Cardiac fibroblast (primary cell): ENCODE results near the gene PHACTR3.

ENCODE experiments used
- DNase-seq, 2 donors: peaks; one replicate each; pipeline versions ENCODE4 v3.0.0 to v3.0.0-alpha.2; 2010; ENCODE audit warnings: low read depth in 2 of 2
- H3K4me3 ChIP-seq, 2 donors: replicated peaks in 1 of 2; 1 replicate in 1 of 2; 2 replicates in 1 of 2; pipeline ENCODE4 v1.5.1; 2011; ENCODE audit warnings: low read depth in 2 of 2, low read length in 2 of 2, mild to moderate bottlenecking in 2 of 2, moderate library complexity in 1 of 2
- CTCF ChIP-seq: IDR thresholded peaks from one replicate; pipeline ENCODE4 v1.5.1; 2011; ENCODE audit warnings: low read depth, mild to moderate bottlenecking, low read length, inconsistent platforms

Gene PHACTR3

GRCh38 chr20:59627298-59627697, 23.0 kb downstream of the PHACTR3 start:
- H3K4me3 ChIP-seq = no peak overlapping the region
- no peak for DNase-seq
- no peak for TF ChIP-seq CTCF

- no peak overlapping the region for H3K4me3 ChIP-seq
- no peak for TF ChIP-seq CTCF
- DNase-seq = no peak
These were observed 23.8 kb downstream of the PHACTR3 start for GRCh38 chr20:59628171-59628570.

- no peak overlapping the region for H3K4me3 ChIP-seq
- no peak for DNase-seq
- TF ChIP-seq CTCF = no peak
These were observed 25.1 kb downstream of the PHACTR3 start for GRCh38 chr20:59629141-59630045.

- no peak for DNase-seq
- TF ChIP-seq CTCF = no peak
These were observed 26.2 kb downstream of the PHACTR3 start for GRCh38 chr20:59630526-59630925.

DNA sequence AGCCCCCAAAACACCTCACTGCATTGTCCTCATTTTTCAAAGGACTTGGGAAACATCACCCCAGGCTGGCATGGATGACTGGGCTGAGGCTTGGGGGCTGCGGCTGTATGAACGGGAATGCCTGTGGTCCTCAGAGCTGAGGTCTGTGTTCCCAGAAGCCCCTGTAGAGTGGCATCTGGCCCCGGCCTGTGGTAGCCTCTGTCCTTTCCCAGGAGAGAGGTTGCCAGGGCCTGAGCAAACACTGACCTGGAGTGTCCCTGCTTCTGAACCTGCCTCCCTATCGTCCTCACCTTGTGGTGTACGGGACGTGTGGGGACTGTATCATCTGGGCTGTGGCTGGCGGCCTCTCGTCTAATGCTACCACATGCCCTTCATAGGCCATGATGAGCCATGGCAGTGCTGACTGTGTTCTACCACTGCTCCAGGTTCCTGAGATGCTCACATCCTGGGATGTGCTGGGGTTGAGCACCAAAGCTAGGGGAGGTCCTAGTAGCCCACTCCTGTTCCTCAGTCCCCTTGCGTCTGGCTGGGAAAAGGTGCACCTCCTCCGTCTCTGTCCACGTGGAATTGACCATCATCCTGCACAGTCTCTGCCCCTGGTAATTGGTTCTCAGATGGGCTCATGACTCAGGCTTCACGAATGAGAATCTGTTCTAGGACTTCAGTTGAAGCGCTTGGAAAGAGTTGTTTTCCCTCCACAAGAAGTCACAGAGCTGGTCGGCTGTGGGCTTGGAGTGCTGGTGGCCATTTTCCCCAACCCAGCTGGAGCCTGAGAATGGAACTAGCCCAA, 27.6 kb downstream of the PHACTR3 start:
- no peak overlapping the region for H3K4me3 ChIP-seq
- TF ChIP-seq CTCF = no peak
- DNase-seq = no peak

More at GRCh38 chr20:59630526-59630925, 26.2 kb downstream of the PHACTR3 start:
- H3K4me3 ChIP-seq = no peak overlapping the region

GRCh38 chr20:59632541-59633113, 28.3 kb downstream of the PHACTR3 start:
- no peak overlapping the region for H3K4me3 ChIP-seq
- TF ChIP-seq CTCF = no peak
- no peak for DNase-seq
